Measurements from ENCODE around the gene OPN1MW3. TPM values are rescaled to one million over a fixed set of nuclear protein-coding genes. Genes with fewer than 3 reads are reported as not detected.
"Not testable (repeated sequence)": the region's sequence is repeated elsewhere in the genome, so short reads cannot be mapped to it uniquely, and the experiment has no call there.

Gene OPN1MW3
- total and polyA plus RNA-seq, 9 donors: not detected

DNA sequence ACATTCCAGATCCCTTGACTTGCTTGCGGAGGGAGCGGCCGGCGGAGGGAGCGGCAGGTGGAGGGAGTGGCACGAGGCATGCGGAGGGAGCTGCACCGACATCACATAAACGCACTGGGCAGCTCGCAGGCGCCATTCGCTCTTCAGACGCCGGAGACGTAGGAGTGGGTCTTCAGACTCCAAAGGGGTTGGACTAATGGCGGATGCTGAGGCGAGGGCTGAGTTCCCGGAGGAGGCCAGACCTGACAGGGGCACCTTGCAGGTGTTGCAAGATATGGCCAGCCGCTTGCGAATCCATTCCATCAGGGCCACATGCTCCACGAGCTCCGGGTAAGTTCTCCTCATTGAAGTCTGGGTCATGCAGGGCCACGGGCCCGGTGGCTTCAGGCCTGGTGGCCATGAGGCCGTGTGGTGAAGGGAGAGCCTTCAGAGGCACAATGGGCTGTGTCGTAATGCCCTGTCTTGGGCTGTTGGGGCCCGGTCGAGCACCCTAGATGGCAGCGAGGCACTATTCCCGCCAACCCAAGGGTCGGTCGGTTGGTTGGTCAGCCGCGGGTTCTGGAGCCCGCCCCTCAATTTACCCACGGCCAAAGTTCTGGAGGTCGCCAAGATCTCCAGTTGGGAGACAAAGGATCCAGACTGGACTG lies 38.4 kb downstream of the OPN1MW3 start, which contains the start of gene TKTL1:
TSS of gene TKTL1 (plus strand) at position 132 of the 647 bp plus-strand sequence. CDS start at position 197, 65 bp downstream.
- Histone ChIP-seq H3K4me3 (ENCODE audit: low read length) (no peak within 1 kb of the TSS), H3K36me3 (ENCODE audit: control insufficient read depth, insufficient read depth, low read length) (no peaks in the 10 kb centered on the region), H3K4me1 (ENCODE audit: control insufficient read depth, insufficient read depth, low read length) (no peaks in the 10 kb centered on the region), H3K9me3 (replicated peaks; ENCODE audit: control insufficient read depth, low read depth, low read length) (no peaks in the 10 kb centered on the region), H3K27me3 (ENCODE audit: control insufficient read depth, insufficient read depth, low read length) (no peaks in the 10 kb centered on the region), H3K27ac (ENCODE audit: low read length) (no peak within 1 kb of the TSS)
- no peak for DNase-seq
- 96% methylated on average over 37 of the region's 37 CpGs for WGBS (ENCODE audit: insufficient coverage)

DNA sequence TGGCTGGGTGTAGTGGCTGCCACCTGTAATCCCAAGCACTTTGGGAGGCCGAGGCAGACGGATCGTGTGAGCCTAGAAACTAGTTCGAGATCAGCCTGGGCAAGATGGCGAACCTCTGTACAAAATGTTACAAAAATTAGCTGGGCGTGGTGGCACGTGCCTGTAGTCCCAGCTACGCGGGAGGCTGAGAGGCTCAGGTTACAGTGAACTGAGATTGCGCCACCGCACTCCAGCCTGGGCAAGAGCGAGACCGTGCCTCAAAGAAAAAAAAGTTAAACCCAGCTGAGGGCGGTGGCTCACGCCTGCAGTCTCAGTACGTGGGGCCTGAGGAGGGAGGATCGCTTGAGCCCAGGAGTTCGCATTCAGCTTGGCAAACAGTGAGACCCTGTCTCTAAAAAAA lies 39.3 kb downstream of the OPN1MW3 start:
- Histone ChIP-seq H3K9me3 (replicated peaks; ENCODE audit: control insufficient read depth, low read depth, low read length) (no peaks in the 10 kb centered on the region), H3K27ac (ENCODE audit: low read length) (no peak overlapping the region), H3K4me1 (ENCODE audit: control insufficient read depth, insufficient read depth, low read length) (no peaks in the 10 kb centered on the region), H3K27me3 (ENCODE audit: control insufficient read depth, insufficient read depth, low read length) (no peaks in the 10 kb centered on the region), H3K4me3 (ENCODE audit: low read length) (no peak overlapping the region), H3K36me3 (ENCODE audit: control insufficient read depth, insufficient read depth, low read length) (no peaks in the 10 kb centered on the region)
- 83% methylated on average over 18 of the region's 18 CpGs for whole genome bisulfite sequencing (ENCODE audit: insufficient coverage)
- DNase-seq: no peak

DNA sequence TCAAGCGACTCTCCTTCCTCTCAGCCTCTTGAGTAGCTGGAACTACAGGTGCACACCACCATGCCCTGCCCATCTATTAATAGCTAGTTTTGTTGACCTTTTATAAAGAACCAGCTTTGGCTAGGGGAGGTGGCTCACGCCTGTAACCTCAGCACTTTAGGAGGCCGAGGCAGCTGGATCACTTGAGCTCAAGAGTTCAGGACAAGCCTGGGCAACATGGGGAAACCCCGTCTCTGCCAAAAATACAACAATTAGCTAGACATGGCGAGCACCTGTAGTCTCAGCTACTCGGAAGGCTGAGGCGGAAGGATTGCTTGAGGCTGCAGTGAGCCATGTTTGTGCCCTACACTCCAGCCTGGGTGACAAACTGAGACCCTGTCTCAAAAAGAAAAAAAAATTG lies 40.9 kb downstream of the OPN1MW3 start:
- Histone ChIP-seq H3K27me3 (ENCODE audit: control insufficient read depth, insufficient read depth, low read length) (no peaks in the 10 kb centered on the region), H3K9me3 (replicated peaks; ENCODE audit: control insufficient read depth, low read depth, low read length) (no peaks in the 10 kb centered on the region), H3K36me3 (ENCODE audit: control insufficient read depth, insufficient read depth, low read length) (no peaks in the 10 kb centered on the region), H3K4me1 (ENCODE audit: control insufficient read depth, insufficient read depth, low read length) (no peaks in the 10 kb centered on the region), H3K4me3 (ENCODE audit: low read length) (no peak overlapping the region), H3K27ac (ENCODE audit: low read length) (no peak overlapping the region)
- WGBS (ENCODE audit: insufficient coverage): 74% methylated on average over 3 of the region's 7 CpGs
- no peak for DNase-seq

DNA sequence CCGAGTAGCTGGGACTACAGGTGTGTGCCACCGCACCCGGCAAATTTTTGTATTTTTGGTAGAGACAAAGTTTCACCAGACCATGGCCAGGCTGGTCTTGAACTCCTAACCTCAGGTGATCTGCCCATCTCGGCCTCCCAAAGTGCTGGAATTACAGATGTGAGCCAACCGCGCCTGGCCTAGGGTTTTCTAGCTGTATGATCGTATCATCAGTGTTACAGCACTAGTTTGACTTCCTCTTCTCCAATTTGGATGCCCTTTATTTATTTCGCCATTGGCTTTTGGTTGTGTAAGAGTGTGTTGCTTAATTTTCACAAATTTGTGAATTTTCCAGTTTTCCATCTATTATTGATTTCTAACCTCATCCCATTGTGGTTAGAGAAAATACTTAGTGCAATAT lies 43.4 kb downstream of the OPN1MW3 start:
- no peak overlapping the region for H3K27ac ChIP-seq (ENCODE audit: low read length)
- no peaks in the 10 kb centered on the region for H3K36me3 ChIP-seq (ENCODE audit: control insufficient read depth, insufficient read depth, low read length)
- 98% methylated on average over 4 of the region's 8 CpGs for WGBS (ENCODE audit: insufficient coverage)

DNA sequence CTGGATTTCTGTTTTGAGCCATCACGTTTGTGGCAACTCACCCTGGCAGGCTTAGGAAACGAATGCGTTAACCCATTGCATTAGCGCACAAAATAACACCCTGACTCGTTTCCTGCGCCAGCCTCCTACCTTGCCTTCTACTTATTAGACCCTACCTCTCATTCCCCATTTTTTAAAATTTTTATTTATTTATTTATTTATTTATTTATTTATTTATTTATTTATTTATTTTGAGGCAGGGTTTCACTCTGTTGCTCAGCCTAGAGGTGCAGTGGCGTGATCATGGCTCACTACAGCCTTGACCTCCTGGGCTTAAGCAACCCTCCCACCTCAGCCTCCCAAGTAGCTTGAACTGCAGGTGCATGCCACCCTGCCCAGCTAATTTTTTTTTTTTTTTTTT lies 45.6 kb downstream of the OPN1MW3 start:
- H3K27me3 ChIP-seq (ENCODE audit: control insufficient read depth, insufficient read depth, low read length); DNase-seq; H3K27ac ChIP-seq (ENCODE audit: low read length); H3K36me3 ChIP-seq (ENCODE audit: control insufficient read depth, insufficient read depth, low read length); H3K4me3 ChIP-seq (ENCODE audit: low read length); H3K9me3 ChIP-seq (replicated peaks; ENCODE audit: control insufficient read depth, low read depth, low read length); H3K4me1 ChIP-seq (ENCODE audit: control insufficient read depth, insufficient read depth, low read length): not testable (repeated sequence)
- WGBS (ENCODE audit: insufficient coverage): 78% methylated on average over 3 of the region's 7 CpGs

More for the DNA sequence above, 43.4 kb downstream of the OPN1MW3 start:
- no peak for DNase-seq
- Histone ChIP-seq H3K9me3 (replicated peaks; ENCODE audit: control insufficient read depth, low read depth, low read length) (no peaks in the 10 kb centered on the region), H3K4me1 (ENCODE audit: control insufficient read depth, insufficient read depth, low read length) (no peaks in the 10 kb centered on the region), H3K27me3 (ENCODE audit: control insufficient read depth, insufficient read depth, low read length) (no peaks in the 10 kb centered on the region), H3K4me3 (ENCODE audit: low read length) (no peak overlapping the region)

DNA sequence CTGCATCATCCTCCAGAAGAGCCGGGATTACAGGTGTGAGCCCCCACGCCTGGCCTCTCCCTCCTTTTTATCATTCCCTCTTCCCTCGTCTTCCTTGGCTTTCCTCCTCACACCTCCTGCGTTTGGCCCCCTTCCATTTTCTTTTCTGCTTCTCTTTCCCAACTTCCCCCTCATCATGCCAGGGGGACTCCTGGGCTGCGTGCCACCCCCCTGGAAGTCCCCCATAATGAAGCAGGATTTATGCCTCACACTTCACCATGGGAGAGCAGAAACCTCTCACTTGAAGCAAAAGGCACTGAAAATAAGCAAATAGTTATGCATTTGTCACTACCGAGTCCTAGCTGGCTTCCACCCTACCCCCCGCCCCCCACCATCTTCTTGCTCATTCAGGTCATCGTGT lies 46.1 kb downstream of the OPN1MW3 start:
- 67% methylated on average over 8 of the region's 8 CpGs for WGBS (ENCODE audit: insufficient coverage)
- no peaks in the 10 kb centered on the region for H3K4me1 ChIP-seq (ENCODE audit: control insufficient read depth, insufficient read depth, low read length)
- DNase-seq: no peak

DNA sequence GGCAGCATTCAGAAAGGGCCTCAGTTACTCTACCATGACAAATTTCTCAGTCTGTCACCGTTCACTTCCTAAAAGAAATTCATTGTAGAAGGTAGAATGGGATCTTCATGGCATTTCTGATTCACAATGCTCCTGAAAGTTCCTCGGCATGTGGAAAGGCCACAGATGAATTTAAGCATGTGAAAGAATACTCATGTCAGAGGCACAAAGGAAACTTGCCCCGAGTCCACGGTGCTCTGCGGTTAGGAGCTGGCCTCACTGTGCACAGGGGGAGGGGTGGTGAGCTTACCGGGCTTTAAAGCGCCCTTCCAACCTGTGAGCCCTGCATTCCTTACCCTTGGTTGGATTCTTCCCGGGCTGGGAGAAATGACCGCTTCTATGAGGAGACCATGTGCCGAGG lies 47.5 kb downstream of the OPN1MW3 start:
- Histone ChIP-seq H3K27ac (ENCODE audit: low read length) (no peak overlapping the region), H3K36me3 (ENCODE audit: control insufficient read depth, insufficient read depth, low read length) (no peaks in the 10 kb centered on the region), H3K4me3 (ENCODE audit: low read length) (no peak overlapping the region), H3K27me3 (ENCODE audit: control insufficient read depth, insufficient read depth, low read length) (no peaks in the 10 kb centered on the region), H3K9me3 (replicated peaks; ENCODE audit: control insufficient read depth, low read depth, low read length) (no peaks in the 10 kb centered on the region), H3K4me1 (ENCODE audit: control insufficient read depth, insufficient read depth, low read length) (no peaks in the 10 kb centered on the region)
- no peak for DNase-seq
- 88% methylated on average over 7 of the region's 10 CpGs for WGBS (ENCODE audit: insufficient coverage)

More for the DNA sequence above, 46.1 kb downstream of the OPN1MW3 start:
- H3K27me3 ChIP-seq (ENCODE audit: control insufficient read depth, insufficient read depth, low read length): no peaks in the 10 kb centered on the region
- H3K4me3 ChIP-seq (ENCODE audit: low read length): no peak overlapping the region
- H3K36me3 ChIP-seq (ENCODE audit: control insufficient read depth, insufficient read depth, low read length): no peaks in the 10 kb centered on the region
- H3K9me3 ChIP-seq (replicated peaks; ENCODE audit: control insufficient read depth, low read depth, low read length): no peaks in the 10 kb centered on the region
- H3K27ac ChIP-seq (ENCODE audit: low read length): no peak overlapping the region

DNA sequence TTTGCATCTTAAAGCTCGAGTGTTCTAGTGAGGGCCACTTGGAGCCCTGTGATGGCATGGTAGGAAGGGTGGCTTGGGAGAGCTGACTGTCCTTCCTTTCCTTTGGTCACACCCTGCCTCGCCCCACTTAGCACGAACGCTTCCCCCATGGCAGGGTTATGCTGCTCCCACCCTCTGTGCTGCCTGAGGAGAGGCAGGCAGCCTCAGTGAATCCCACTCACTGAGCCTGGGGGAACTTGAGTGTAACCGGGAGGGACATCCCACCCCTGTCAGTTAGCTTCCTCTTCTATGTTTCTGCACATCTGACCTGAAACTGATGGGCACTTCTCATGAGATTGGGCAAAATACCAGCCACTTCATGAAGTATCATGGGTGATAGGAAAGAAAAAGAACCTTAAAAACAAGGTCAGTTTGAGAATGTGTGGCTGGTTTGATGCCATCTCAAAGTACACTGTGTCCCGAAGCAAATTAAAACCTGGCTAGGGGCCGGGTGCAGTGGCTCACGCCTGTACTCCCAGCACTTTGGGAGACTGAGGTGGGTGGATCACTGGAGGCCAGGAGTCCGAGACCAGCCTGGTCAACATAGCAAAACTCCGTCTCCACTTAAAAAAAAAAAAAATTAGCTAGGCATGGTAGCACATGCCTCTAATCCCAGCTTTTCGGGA lies 48.3 kb downstream of the OPN1MW3 start:
- Histone ChIP-seq H3K27ac (ENCODE audit: low read length) (no peak overlapping the region), H3K36me3 (ENCODE audit: control insufficient read depth, insufficient read depth, low read length) (no peaks in the 10 kb centered on the region), H3K27me3 (ENCODE audit: control insufficient read depth, insufficient read depth, low read length) (no peaks in the 10 kb centered on the region), H3K4me1 (ENCODE audit: control insufficient read depth, insufficient read depth, low read length) (no peaks in the 10 kb centered on the region), H3K9me3 (replicated peaks; ENCODE audit: control insufficient read depth, low read depth, low read length) (no peaks in the 10 kb centered on the region), H3K4me3 (ENCODE audit: low read length) (no peak overlapping the region)
- WGBS (ENCODE audit: insufficient coverage): 95% methylated on average over 5 of the region's 11 CpGs
- DNase-seq: no peak

DNA sequence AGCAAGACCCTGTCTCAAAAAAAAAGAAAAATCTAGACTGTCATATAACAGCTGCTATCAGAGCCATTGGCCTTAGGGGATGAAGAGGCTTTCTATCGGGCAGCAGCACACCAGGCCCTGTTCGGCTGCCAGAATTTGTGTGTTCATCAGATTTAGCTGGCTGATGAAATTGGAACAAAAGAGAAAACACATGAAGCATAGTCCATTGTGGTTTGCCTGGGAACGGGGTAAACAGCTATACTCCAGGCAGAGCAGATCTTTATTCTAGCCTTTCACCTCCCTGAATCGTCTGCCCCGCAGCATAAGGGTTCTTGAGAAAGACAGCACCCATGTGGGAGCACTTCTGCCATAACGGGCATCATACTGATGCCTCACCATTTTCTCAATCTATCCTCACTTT lies 49.8 kb downstream of the OPN1MW3 start:
- peak; percentile 55 for DNase-seq
- WGBS (ENCODE audit: insufficient coverage): 65% methylated on average over 4 of the region's 6 CpGs
- Histone ChIP-seq H3K9me3 (replicated peaks; ENCODE audit: control insufficient read depth, low read depth, low read length) (no peaks in the 10 kb centered on the region), H3K27me3 (ENCODE audit: control insufficient read depth, insufficient read depth, low read length) (no peaks in the 10 kb centered on the region), H3K4me3 (ENCODE audit: low read length) (no peak overlapping the region), H3K4me1 (ENCODE audit: control insufficient read depth, insufficient read depth, low read length) (no peaks in the 10 kb centered on the region), H3K27ac (ENCODE audit: low read length) (no peak overlapping the region), H3K36me3 (ENCODE audit: control insufficient read depth, insufficient read depth, low read length) (no peaks in the 10 kb centered on the region)

DNA sequence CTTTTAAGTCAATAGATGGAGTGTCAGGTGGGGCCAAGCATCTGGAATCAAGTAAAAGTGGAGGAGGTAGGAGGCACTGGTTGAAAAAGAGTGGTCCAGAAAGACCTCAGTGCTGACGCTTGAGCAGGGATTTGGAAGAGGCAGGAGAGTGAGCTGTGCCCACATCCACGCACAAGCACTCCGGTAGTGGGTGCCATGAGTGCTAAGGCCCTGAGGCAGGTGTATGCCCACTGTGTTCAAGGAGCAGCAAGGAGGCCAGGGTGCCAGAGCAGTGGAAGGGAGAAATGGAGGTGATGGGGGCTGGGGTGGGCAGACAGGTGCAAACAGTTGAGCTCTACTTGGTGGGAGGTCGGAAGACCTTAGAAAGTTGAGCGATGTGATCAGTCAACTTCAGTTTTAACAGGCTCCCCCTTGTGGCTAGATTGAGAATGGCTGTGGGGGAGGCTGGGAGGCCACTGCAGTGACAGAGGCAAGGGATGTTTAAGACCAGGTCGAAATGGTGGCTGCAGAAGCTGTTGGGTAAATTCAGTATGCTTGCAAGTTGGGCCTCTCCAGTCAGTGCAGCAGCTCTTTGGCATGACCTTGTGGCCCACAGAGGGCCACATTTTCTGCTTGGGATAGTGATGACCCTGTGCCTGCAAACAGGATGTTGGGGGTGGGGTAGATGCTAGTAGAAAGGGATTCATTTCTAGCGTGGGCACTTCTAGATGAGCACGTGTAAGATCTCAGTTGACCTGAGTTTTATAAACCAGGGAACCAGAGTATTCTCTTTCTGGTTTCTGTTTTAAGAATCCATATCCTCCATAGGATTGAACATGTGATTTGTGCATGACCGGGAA lies 50.9 kb downstream of the OPN1MW3 start:
- Histone ChIP-seq H3K27ac (ENCODE audit: low read length) (no peak overlapping the region), H3K9me3 (replicated peaks; ENCODE audit: control insufficient read depth, low read depth, low read length) (no peaks in the 10 kb centered on the region), H3K4me3 (ENCODE audit: low read length) (no peak overlapping the region), H3K4me1 (ENCODE audit: control insufficient read depth, insufficient read depth, low read length) (no peaks in the 10 kb centered on the region), H3K27me3 (ENCODE audit: control insufficient read depth, insufficient read depth, low read length) (no peaks in the 10 kb centered on the region), H3K36me3 (ENCODE audit: control insufficient read depth, insufficient read depth, low read length) (no peaks in the 10 kb centered on the region)
- WGBS (ENCODE audit: insufficient coverage): 62% methylated on average over 7 of the region's 9 CpGs
- DNase-seq: peak; percentile 54
